Panc1 (cell line): ENCODE results near the gene MIX23. TPM values are rescaled to one million over a fixed set of nuclear protein-coding genes. Genes with fewer than 3 reads are reported as not detected.

Source experiments
- ATAC-seq: fragments of 200-7000 bp; cut with Tn5 transposase; 2 replicates; pipeline ENCODE4 v1.9.1; 2020; ENCODE audit warnings: mild to moderate bottlenecking, moderate library complexity
- BruUV-seq: library from RNA; stranded (reverse); fragments of 400-500 nt; replicated peaks from 2 replicates; lab custom pipeline; 2021; lab: Mats Ljungman, UMichigan
- CTCF ChIA-PET: fragments of 300-600 bp; sonication (Branson Sonifier 250); formaldehyde crosslinking; loops from one replicate; lab custom pipeline; 2022; ENCODE audit warnings: antibody characterized with exemption; lab: Charles Lee
- POLR2A ChIA-PET: fragments of 300-600 bp; sonication (Branson Sonifier 250); formaldehyde crosslinking; loops from one replicate; lab custom pipeline; 2022; ENCODE audit warnings: antibody characterized with exemption; lab: Charles Lee
- DNase-seq: peaks from one replicate; pipeline ENCODE4 v3.0.0-alpha.2; 2010; ENCODE audit warnings: low read depth, low spot score
- H3K27ac ChIP-seq: 2 replicates; pipeline ENCODE4 v1.5.1; 2011; ENCODE audit warnings: mild to moderate bottlenecking, low read length, inconsistent platforms
- H3K27me3 ChIP-seq: fragments of 200-500 bp; sonication (Bioruptor generic); 2 replicates; pipeline ENCODE4 v1.6.0; 2014; ENCODE audit warnings: low read length, inconsistent platforms; ENCODE audit not compliant: control insufficient read depth, insufficient read depth
- H3K36me3 ChIP-seq: fragments of 200-500 bp; sonication (Bioruptor generic); 2 replicates; pipeline ENCODE4 v1.5.1; 2014; ENCODE audit warnings: inconsistent platforms, mild to moderate bottlenecking, low read length, moderate library complexity; ENCODE audit not compliant: control insufficient read depth, insufficient read depth
- H3K4me1 ChIP-seq: 2 replicates; pipeline ENCODE4 v1.5.1; 2011; ENCODE audit warnings: inconsistent platforms, mild to moderate bottlenecking, low read length, moderate library complexity; ENCODE audit not compliant: control insufficient read depth, insufficient read depth
- H3K4me3 ChIP-seq, 2 experiments: 2 replicates each; pipeline ENCODE4 v1.5.1; 2011 to 2012; ENCODE audit warnings: low read depth in 2 of 2, low read length in 2 of 2, mild to moderate bottlenecking in 2 of 2, inconsistent platforms in 1 of 2, moderate library complexity in 1 of 2
- H3K9me3 ChIP-seq: fragments of 200-500 bp; sonication (Bioruptor generic); 2 replicates; pipeline ENCODE4 v1.5.1; 2014; ENCODE audit warnings: low read depth, mild to moderate bottlenecking, inconsistent platforms, low read length, moderate library complexity; ENCODE audit not compliant: control insufficient read depth, insufficient read depth
- POLR2AphosphoS5 ChIP-seq: IDR thresholded peaks from 2 replicates; pipeline ENCODE4 v1.6.1; 2012; ENCODE audit warnings: mild to moderate bottlenecking, low read depth, low read length, moderate library complexity
- SIN3A ChIP-seq: IDR thresholded peaks from 2 replicates; pipeline ENCODE4 v1.6.1; 2012; ENCODE audit warnings: low read depth, mild to moderate bottlenecking, low read length, moderate library complexity, borderline replicate concordance; ENCODE audit not compliant: insufficient read depth
- TCF7L2 ChIP-seq: IDR thresholded peaks from 2 replicates; pipeline ENCODE4 v1.6.1; 2011; ENCODE audit warnings: mild to moderate bottlenecking, low read depth, low read length, inconsistent platforms
- in situ Hi-C: cut with HindIII; loops from 2 replicates; pipeline ENCODE4 v1.10.0; 2016; ENCODE audit warnings: low sequenced_read_pairs, low pct_unique_long_range_greater_than_20kb
- intact Hi-C: fragments of 100-400 bp; cut with micrococcal nuclease; formaldehyde crosslinking; loops from one replicate; pipeline ENCODE4 v1.10.0; 2022; ENCODE audit not compliant: unreplicated experiment
- total RNA-seq: library from RNA; stranded (reverse); gene quantifications from one replicate; pipeline ENCODE4 v1.2.1, GENCODE V29; 2021; ENCODE audit not compliant: unreplicated experiment
- TF ChIP-seq, protein P1 (sequence below), 2 experiments: IDR thresholded peaks; 2 replicates each; pipeline ENCODE4 v1.6.1; 2011 to 2012; ENCODE audit warnings: low read depth in 2 of 2, control low read depth in 1 of 2, low read length in 1 of 2, mild to moderate bottlenecking in 1 of 2, moderate library complexity in 1 of 2; ENCODE audit not compliant: insufficient read depth in 1 of 2
- TF ChIP-seq, protein P2 (sequence below): fragments of 450-650 bp; IDR thresholded peaks from 2 replicates; pipeline ENCODE4 v1.5.1; 2017; ENCODE audit warnings: mild to moderate bottlenecking

Gene MIX23
- total RNA-seq, 1 experiment from 2014 or later, result 61.7 TPM

DNA sequence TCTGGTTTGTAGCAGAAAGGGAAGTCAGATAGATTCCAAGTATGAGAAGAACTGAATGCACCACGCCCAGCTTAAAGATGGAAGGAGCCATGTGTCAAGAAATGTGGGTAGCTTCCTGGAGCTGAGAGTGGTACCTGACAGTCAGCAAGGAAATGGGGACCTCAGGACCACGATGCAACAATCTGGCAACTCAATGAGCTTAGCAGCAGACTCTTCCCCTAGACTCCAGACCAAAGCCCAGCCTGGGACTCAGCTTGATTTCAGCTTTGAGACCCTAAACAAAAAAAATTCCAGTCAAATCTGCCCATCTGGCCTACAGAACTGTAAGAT lies 24.4 kb downstream of the MIX23 start:
- no peak for ATAC-seq

DNA sequence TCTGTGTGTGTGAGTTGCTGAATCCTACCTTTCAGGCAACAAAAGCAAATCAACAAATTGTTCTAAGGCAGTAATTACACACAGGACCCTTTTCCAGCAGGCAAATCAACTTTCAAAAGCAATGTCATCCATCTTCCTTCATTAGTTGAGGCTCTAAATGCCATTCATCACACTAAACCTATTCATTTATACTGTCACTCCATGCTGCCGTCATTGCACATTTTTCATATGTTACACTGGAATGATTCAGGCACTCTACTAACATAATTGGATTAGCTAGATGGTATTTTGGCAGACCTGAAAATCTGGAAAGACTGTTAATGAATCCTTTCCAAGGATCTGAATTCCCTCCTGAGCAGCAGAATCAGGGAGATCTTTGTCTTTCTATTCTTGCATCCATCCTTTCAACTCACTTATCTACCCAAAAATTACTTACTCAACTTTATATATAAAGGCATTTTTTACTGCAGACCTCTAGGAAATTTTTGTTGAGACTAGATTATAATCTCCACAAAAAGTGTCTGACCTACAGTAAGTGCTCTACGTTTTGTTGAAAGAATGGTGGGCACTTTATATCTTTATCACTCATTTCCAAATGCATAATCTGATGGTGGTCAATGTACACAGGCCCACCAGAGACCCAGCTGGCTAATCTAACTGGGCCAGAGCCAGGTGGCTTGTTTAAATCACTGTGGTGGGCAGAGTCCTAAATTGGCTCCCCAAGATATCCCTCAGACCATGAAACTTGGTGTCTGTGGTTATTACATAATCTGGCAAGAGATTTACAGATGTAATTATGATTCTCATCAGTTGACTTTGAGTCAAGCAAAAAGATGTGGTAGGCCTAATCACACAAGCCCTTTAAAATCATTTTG lies 25.0 kb downstream of the MIX23 start:
- Histone ChIP-seq H3K4me3 (no peak overlapping the region), H3K36me3 (peaks cover 11% of the 10 kb centered on the region), H3K4me1 (peaks cover 4% of the 10 kb centered on the region; the same call in 1 of the 2 replicates), H3K9me3 (no peaks in the 10 kb centered on the region), H3K27ac (no peak overlapping the region), H3K27me3 (no peaks in the 10 kb centered on the region)
- intact Hi-C loops, result loop anchor here (2.0 kb wide), 1 partner anchor 51 kb away; no protein-coding TSS in a partner anchor
- TF ChIP-seq TCF7L2 (no peak), POLR2AphosphoS5 (no peak), SIN3A (no peak)
- TF ChIP-seq, protein P1, sequence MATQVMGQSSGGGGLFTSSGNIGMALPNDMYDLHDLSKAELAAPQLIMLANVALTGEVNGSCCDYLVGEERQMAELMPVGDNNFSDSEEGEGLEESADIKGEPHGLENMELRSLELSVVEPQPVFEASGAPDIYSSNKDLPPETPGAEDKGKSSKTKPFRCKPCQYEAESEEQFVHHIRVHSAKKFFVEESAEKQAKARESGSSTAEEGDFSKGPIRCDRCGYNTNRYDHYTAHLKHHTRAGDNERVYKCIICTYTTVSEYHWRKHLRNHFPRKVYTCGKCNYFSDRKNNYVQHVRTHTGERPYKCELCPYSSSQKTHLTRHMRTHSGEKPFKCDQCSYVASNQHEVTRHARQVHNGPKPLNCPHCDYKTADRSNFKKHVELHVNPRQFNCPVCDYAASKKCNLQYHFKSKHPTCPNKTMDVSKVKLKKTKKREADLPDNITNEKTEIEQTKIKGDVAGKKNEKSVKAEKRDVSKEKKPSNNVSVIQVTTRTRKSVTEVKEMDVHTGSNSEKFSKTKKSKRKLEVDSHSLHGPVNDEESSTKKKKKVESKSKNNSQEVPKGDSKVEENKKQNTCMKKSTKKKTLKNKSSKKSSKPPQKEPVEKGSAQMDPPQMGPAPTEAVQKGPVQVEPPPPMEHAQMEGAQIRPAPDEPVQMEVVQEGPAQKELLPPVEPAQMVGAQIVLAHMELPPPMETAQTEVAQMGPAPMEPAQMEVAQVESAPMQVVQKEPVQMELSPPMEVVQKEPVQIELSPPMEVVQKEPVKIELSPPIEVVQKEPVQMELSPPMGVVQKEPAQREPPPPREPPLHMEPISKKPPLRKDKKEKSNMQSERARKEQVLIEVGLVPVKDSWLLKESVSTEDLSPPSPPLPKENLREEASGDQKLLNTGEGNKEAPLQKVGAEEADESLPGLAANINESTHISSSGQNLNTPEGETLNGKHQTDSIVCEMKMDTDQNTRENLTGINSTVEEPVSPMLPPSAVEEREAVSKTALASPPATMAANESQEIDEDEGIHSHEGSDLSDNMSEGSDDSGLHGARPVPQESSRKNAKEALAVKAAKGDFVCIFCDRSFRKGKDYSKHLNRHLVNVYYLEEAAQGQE (IDR thresholded peaks at IDR 0.05; ENCODE audit: insufficient read depth in 1 of 2, low read depth in 2 of 2, low read length in 1 of 2), result no peak
- TF ChIP-seq, protein P2, sequence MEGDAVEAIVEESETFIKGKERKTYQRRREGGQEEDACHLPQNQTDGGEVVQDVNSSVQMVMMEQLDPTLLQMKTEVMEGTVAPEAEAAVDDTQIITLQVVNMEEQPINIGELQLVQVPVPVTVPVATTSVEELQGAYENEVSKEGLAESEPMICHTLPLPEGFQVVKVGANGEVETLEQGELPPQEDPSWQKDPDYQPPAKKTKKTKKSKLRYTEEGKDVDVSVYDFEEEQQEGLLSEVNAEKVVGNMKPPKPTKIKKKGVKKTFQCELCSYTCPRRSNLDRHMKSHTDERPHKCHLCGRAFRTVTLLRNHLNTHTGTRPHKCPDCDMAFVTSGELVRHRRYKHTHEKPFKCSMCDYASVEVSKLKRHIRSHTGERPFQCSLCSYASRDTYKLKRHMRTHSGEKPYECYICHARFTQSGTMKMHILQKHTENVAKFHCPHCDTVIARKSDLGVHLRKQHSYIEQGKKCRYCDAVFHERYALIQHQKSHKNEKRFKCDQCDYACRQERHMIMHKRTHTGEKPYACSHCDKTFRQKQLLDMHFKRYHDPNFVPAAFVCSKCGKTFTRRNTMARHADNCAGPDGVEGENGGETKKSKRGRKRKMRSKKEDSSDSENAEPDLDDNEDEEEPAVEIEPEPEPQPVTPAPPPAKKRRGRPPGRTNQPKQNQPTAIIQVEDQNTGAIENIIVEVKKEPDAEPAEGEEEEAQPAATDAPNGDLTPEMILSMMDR, result no peak
- DNase-seq, result no peak
- ChIA-PET POLR2A (no interaction called here), CTCF (interaction anchor here (0.6 to 2.0 kb wide), 2 partner anchors 52 to 256 kb away, joined by 3 to 9 read pairs; no protein-coding TSS in a partner anchor)
- in situ Hi-C loops, result no loop called here
- ATAC-seq, result no peak
- no TSS peak for BruUV-seq

More for the DNA sequence above, 24.4 kb downstream of the MIX23 start:
- no TSS peak for BruUV-seq
- Histone ChIP-seq H3K4me3 (no peak overlapping the region), H3K27ac (no peak overlapping the region), H3K4me1 (peaks cover 10% of the 10 kb centered on the region; the same call in 1 of the 2 replicates), H3K9me3 (no peaks in the 10 kb centered on the region), H3K27me3 (no peaks in the 10 kb centered on the region), H3K36me3 (peaks cover 13% of the 10 kb centered on the region)
- POLR2A ChIA-PET, result no interaction called here
- TF ChIP-seq, protein P1 (IDR thresholded peaks at IDR 0.05; ENCODE audit: insufficient read depth in 1 of 2, low read depth in 2 of 2, low read length in 1 of 2), result no peak
- TF ChIP-seq SIN3A (no peak), TCF7L2 (no peak), POLR2AphosphoS5 (no peak)
- TF ChIP-seq, protein P2, result no peak
- in situ Hi-C loops, result no loop called here
- DNase-seq, result no peak
- intact Hi-C loops, result no loop called here
- CTCF ChIA-PET, result no interaction called here
